ENCODE measurements around the gene HLA-DPB1.

DNA sequence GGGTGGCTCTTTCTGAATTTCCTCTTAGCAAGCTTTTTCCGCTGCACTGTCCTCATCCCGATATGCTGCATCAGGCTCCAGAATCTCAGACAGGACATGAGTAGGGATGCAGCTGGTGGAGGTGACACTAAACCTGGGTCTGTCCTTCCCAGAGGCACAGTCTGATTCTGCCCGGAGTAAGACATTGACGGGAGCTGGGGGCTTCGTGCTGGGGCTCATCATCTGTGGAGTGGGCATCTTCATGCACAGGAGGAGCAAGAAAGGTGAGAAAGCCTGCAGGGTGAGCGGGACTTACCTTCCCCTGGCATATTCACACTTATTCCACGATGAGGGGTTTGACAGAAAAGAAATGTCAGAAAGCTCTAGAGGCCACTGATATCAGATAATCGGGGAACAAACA is 9.8 kb downstream of the HLA-DPB1 start:
- TF ChIP-seq POLR2A (IDR thresholded peaks at IDR 0.05; ENCODE audit: low read depth, low read length) (no peak), POLR2AphosphoS5 (IDR thresholded peaks at IDR 0.05; ENCODE audit: low read depth, low read length) (no peak), TAF1 (IDR thresholded peaks at IDR 0.05; ENCODE audit: low read depth, low read length) (no peak)
